ENCODE data around the gene ALPG.

- no peak for TF ChIP-seq CTCF (IDR thresholded peaks at IDR 0.05 in 4 of 5, conservative IDR thresholded peaks at IDR 0.05 in 1 of 5)
- TF ChIP-seq POLR2A (IDR thresholded peaks at IDR 0.05), result no peak
Observed at GRCh38 chr2:232406556-232407310, at the start of gene ALPG.
